ENCODE measurements around the gene BACE2. TPM values are rescaled to one million over a fixed set of nuclear protein-coding genes. Genes with fewer than 3 reads are reported as not detected.
"Not testable (repeated sequence)": the region's sequence is repeated elsewhere in the genome, so short reads cannot be mapped to it uniquely, and the experiment has no call there.

Gene BACE2
- total RNA-seq, 1 donor: 3.0 TPM

- no peak for TF ChIP-seq CTCF (IDR thresholded peaks at IDR 0.05; ENCODE audit: insufficient read depth, low read depth, low read length)
- H3K4me3 ChIP-seq (ENCODE audit: low read depth, low read length): no peak overlapping the region
- no peak for DNase-seq (ENCODE audit: low read depth)
These were observed 66.0 kb downstream of the BACE2 start for GRCh38 chr21:41233916-41234315.

- no peak for TF ChIP-seq CTCF (IDR thresholded peaks at IDR 0.05; ENCODE audit: insufficient read depth, low read depth, low read length)
- no peak overlapping the region for H3K4me3 ChIP-seq (ENCODE audit: low read depth, low read length)
- no peak for DNase-seq (ENCODE audit: low read depth)
These were observed 66.6 kb downstream of the BACE2 start for GRCh38 chr21:41234569-41234968.

- no peak overlapping the region for H3K4me3 ChIP-seq (ENCODE audit: low read depth, low read length)
- DNase-seq (ENCODE audit: low read depth): no peak
- TF ChIP-seq CTCF (IDR thresholded peaks at IDR 0.05; ENCODE audit: insufficient read depth, low read depth, low read length): no peak
These were observed 67.2 kb downstream of the BACE2 start for GRCh38 chr21:41235201-41235600.

- TF ChIP-seq CTCF (IDR thresholded peaks at IDR 0.05; ENCODE audit: insufficient read depth, low read depth, low read length): no peak
- DNase-seq (ENCODE audit: low read depth): no peak
- H3K4me3 ChIP-seq (ENCODE audit: low read depth, low read length): no peak overlapping the region
These were observed 68.5 kb downstream of the BACE2 start for GRCh38 chr21:41236352-41236973.

- H3K4me3 ChIP-seq (ENCODE audit: low read depth, low read length); DNase-seq (ENCODE audit: low read depth): not testable (repeated sequence)
These were observed 70.3 kb downstream of the BACE2 start for GRCh38 chr21:41238081-41238796.

- DNase-seq (ENCODE audit: low read depth): no peak
- no peak for TF ChIP-seq CTCF (IDR thresholded peaks at IDR 0.05; ENCODE audit: insufficient read depth, low read depth, low read length)
- H3K4me3 ChIP-seq (ENCODE audit: low read depth, low read length): no peak overlapping the region
These were observed 72.1 kb downstream of the BACE2 start for GRCh38 chr21:41240040-41240439.

- no peak for DNase-seq (ENCODE audit: low read depth)
These were observed 73.4 kb downstream of the BACE2 start for GRCh38 chr21:41241341-41241740.

More at GRCh38 chr21:41241341-41241740, 73.4 kb downstream of the BACE2 start:
- no peak overlapping the region for H3K4me3 ChIP-seq (ENCODE audit: low read depth, low read length)
- no peak for TF ChIP-seq CTCF (IDR thresholded peaks at IDR 0.05; ENCODE audit: insufficient read depth, low read depth, low read length)
